HL-60/S4 (cell line): Measurements from ENCODE around the gene C1orf87.

Source experiments
- in situ Hi-C: fragments of 300-500 bp; cut with MboI; formaldehyde crosslinking; loops from 2 replicates; pipeline ENCODE4 v1.14.3; 2022; ENCODE audit warnings: low sequenced_read_pairs

C1orf87 gene

GRCh38 chr1:59967141-59967697, 106.4 kb downstream of the C1orf87 start:
- in situ Hi-C loops: no loop called here

GRCh38 chr1:59952065-59952464, 121.5 kb downstream of the C1orf87 start:
- in situ Hi-C loops: no loop called here

GRCh38 chr1:59949648-59950047, 123.9 kb downstream of the C1orf87 start:
- in situ Hi-C loops: no loop called here

- in situ Hi-C loops: no loop called here
These were observed 124.6 kb downstream of the C1orf87 start for GRCh38 chr1:59948990-59949389.

GRCh38 chr1:59947047-59947938, 126.3 kb downstream of the C1orf87 start:
- in situ Hi-C loops: no loop called here

GRCh38 chr1:59945790-59946189, 127.8 kb downstream of the C1orf87 start:
- in situ Hi-C loops: no loop called here
